ENCODE measurements around the gene TSPAN14.

The TSPAN14 gene

GRCh38 chr10:80582286-80582960, 128.3 kb downstream of the TSPAN14 start:
- DNase-seq (ENCODE audit: low read depth, low spot score), result no peak

All from smooth muscle cell of the brain vasculature (primary cell).